Measurements from ENCODE around the gene OGA. TPM values are rescaled to one million over a fixed set of nuclear protein-coding genes. Genes with fewer than 3 reads are reported as not detected.

The OGA gene
- 100 to 1,000 TPM; 427 to 488 (median 481) TPM for total RNA-seq
- 416 TPM for total RNA-seq (2013)

- no peak for TF ChIP-seq CTCF (IDR thresholded peaks at IDR 0.05)
- Histone ChIP-seq H3K4me3 (ENCODE audit: low read length) (peak within 1 kb of the TSS; percentile 95), H3K36me3 (ENCODE audit: control insufficient read depth, insufficient read depth, low read length) (no peaks in the 10 kb centered on the region), H3K27ac (ENCODE audit: low read length) (peak within 1 kb of the TSS; percentile 77), H3K4me1 (ENCODE audit: control insufficient read depth, insufficient read depth, low read length) (peaks cover 27% of the 10 kb centered on the region), H3K27me3 (ENCODE audit: control insufficient read depth, insufficient read depth, low read length) (no peaks in the 10 kb centered on the region), H3K9me3 (ENCODE audit: control insufficient read depth, insufficient read depth, low read length) (no peaks in the 10 kb centered on the region)
- Mint-ChIP-seq H3K27ac (peak within 1 kb of the TSS; percentile 89 to 90), H3K9me3 (no peaks in the 10 kb centered on the region), H3K4me1 (peaks cover 55 to 62% of the 10 kb centered on the region in 2 donors), H3K27me3 (ENCODE audit: low read depth in 2 of 2) (no peaks in the 10 kb centered on the region), H3K4me3 (peak within 1 kb of the TSS; percentile 97), H3K36me3 (peaks cover 7% of the 10 kb centered on the region)
- peak; percentile 93 to 99 for DNase-seq
- peak; percentile 89 to 98 (median 90) for ATAC-seq
- WGBS (ENCODE audit: insufficient coverage), result under 1% methylated on average over 47 of the region's 47 CpGs
- intact Hi-C loops (cut with micrococcal nuclease), result loop anchor here (1.0 kb wide), 4 partner anchors 12 to 334 kb away; partner anchors contain the start of genes NOLC1 and NPM3
Measured at GRCh38 chr10:101818119-101818871, at the start of gene OGA. OGA (minus strand) TSS chr10:101818444; CDS start chr10:101818022, 422 bp downstream.

GRCh38 chr10:101867931-101868330 lies 49.7 kb upstream of the OGA start:
- no peak overlapping the region for H3K27ac ChIP-seq (ENCODE audit: low read length)
- intact Hi-C loops (cut with micrococcal nuclease), result no loop called here
- H3K9me3 ChIP-seq (ENCODE audit: control insufficient read depth, insufficient read depth, low read length), result no peaks in the 10 kb centered on the region
- H3K4me3 Mint-ChIP-seq, result no peak overlapping the region
- DNase-seq (no peak), ATAC-seq (no peak)
- no peaks in the 10 kb centered on the region for H3K36me3 ChIP-seq (ENCODE audit: control insufficient read depth, insufficient read depth, low read length)
- no peaks in the 10 kb centered on the region for H3K27me3 Mint-ChIP-seq (ENCODE audit: low read depth in 2 of 2)
- peaks cover 9% of the 10 kb centered on the region for H3K36me3 Mint-ChIP-seq
- H3K9me3 Mint-ChIP-seq, result no peaks in the 10 kb centered on the region
- 89% methylated on average over 1 of the region's 1 CpG for WGBS (ENCODE audit: insufficient coverage)
- H3K4me1 Mint-ChIP-seq, result peaks cover 0 to 11% of the 10 kb centered on the region in 2 donors
- no peak for TF ChIP-seq CTCF (IDR thresholded peaks at IDR 0.05)
- no peak overlapping the region for H3K4me3 ChIP-seq (ENCODE audit: low read length)
- H3K4me1 ChIP-seq (ENCODE audit: control insufficient read depth, insufficient read depth, low read length), result no peaks in the 10 kb centered on the region
- H3K27ac Mint-ChIP-seq, result no peak overlapping the region
- H3K27me3 ChIP-seq (ENCODE audit: control insufficient read depth, insufficient read depth, low read length), result no peaks in the 10 kb centered on the region

- no peaks in the 10 kb centered on the region for H3K9me3 ChIP-seq (ENCODE audit: control insufficient read depth, insufficient read depth, low read length)
- TF ChIP-seq CTCF (IDR thresholded peaks at IDR 0.05), result no peak
- H3K4me1 ChIP-seq (ENCODE audit: control insufficient read depth, insufficient read depth, low read length), result no peaks in the 10 kb centered on the region
- H3K4me3 Mint-ChIP-seq, result no peak overlapping the region
- no peak for DNase-seq
- no peak for ATAC-seq
- no peaks in the 10 kb centered on the region for H3K27me3 Mint-ChIP-seq (ENCODE audit: low read depth in 2 of 2)
- H3K9me3 Mint-ChIP-seq, result peaks cover 5 to 9% of the 10 kb centered on the region in 2 donors
- intact Hi-C loops (cut with micrococcal nuclease), result no loop called here
- H3K4me1 Mint-ChIP-seq, result peaks cover 11 to 13% of the 10 kb centered on the region in 2 donors
- no peak overlapping the region for H3K4me3 ChIP-seq (ENCODE audit: low read length)
- peaks cover 13% of the 10 kb centered on the region for H3K36me3 Mint-ChIP-seq
- no peak overlapping the region for H3K27ac ChIP-seq (ENCODE audit: low read length)
- H3K27ac Mint-ChIP-seq, result no peak overlapping the region
- 88% methylated on average over 2 of the region's 2 CpGs for WGBS (ENCODE audit: insufficient coverage)
- H3K27me3 ChIP-seq (ENCODE audit: control insufficient read depth, insufficient read depth, low read length), result no peaks in the 10 kb centered on the region
- H3K36me3 ChIP-seq (ENCODE audit: control insufficient read depth, insufficient read depth, low read length), result no peaks in the 10 kb centered on the region
Measured at GRCh38 chr10:101859530-101859929, 41.3 kb upstream of the OGA start.

Measured in natural killer cell (primary cell).